PC-3 (cell line): ENCODE data around the gene DYNLT3. TPM values are rescaled to one million over a fixed set of nuclear protein-coding genes. Genes with fewer than 3 reads are reported as not detected.

Experiments used
- ATAC-seq: fragments of 200-7000 bp; cut with Tn5 transposase; 2 replicates; pipeline ENCODE4 v1.9.1; 2020; ENCODE audit warnings: mild to moderate bottlenecking, moderate library complexity
- BruUV-seq: library from RNA; stranded (reverse); fragments of 400-500 nt; replicated peaks from 2 replicates; lab custom pipeline; 2021; lab: Mats Ljungman, UMichigan
- CTCF ChIA-PET: fragments of 300-600 bp; sonication (Branson Sonifier 250); formaldehyde crosslinking; loops from one replicate; lab custom pipeline; 2022; ENCODE audit warnings: antibody characterized with exemption; lab: Charles Lee
- POLR2A ChIA-PET: fragments of 300-600 bp; sonication (Branson Sonifier 250); formaldehyde crosslinking; loops from one replicate; lab custom pipeline; 2022; ENCODE audit warnings: antibody characterized with exemption; ENCODE audit not compliant: unreplicated experiment; lab: Charles Lee
- DNase-seq: peaks from one replicate; pipeline ENCODE4 v3.0.0-alpha.2; 2015
- H2AFZ ChIP-seq: fragments of 300-600 bp; sonication (generic); 2 replicates; pipeline ENCODE4 v1.6.0; 2016; ENCODE audit warnings: antibody characterized with exemption, low read length
- H3F3A ChIP-seq: fragments of 300-600 bp; sonication (generic); one replicate; pipeline ENCODE4 v1.6.0; 2017; ENCODE audit warnings: antibody characterized with exemption, low read length, control low read depth, mild to moderate bottlenecking; ENCODE audit not compliant: unreplicated experiment
- H3K27ac ChIP-seq: fragments of 300-600 bp; sonication (generic); 2 replicates; pipeline ENCODE4 v1.5.1; 2016; ENCODE audit warnings: mild to moderate bottlenecking, low read length
- H3K27me3 ChIP-seq: fragments of 300-600 bp; sonication (generic); 2 replicates; pipeline ENCODE4 v1.6.1; 2016; ENCODE audit warnings: low read length, mixed read lengths
- H3K36me3 ChIP-seq: fragments of 300-600 bp; sonication (generic); 2 replicates; pipeline ENCODE4 v1.6.1; 2016; ENCODE audit warnings: low read depth, mixed run types, low read length, mixed read lengths
- H3K4me1 ChIP-seq: fragments of 300-600 bp; sonication (generic); 2 replicates; pipeline ENCODE4 v1.5.1; 2016; ENCODE audit warnings: low read length; ENCODE audit not compliant: insufficient read depth
- H3K4me2 ChIP-seq: fragments of 300-600 bp; sonication (generic); 2 replicates; pipeline ENCODE4 v1.6.0; 2016; ENCODE audit warnings: low read length
- H3K4me3 ChIP-seq: fragments of 300-600 bp; sonication (generic); 2 replicates; pipeline ENCODE4 v1.5.1; 2016; ENCODE audit warnings: mild to moderate bottlenecking, low read length, mixed read lengths
- H3K79me2 ChIP-seq: fragments of 300-600 bp; sonication (generic); 2 replicates; pipeline ENCODE4 v1.6.1; 2017; ENCODE audit warnings: low read length, mixed read lengths
- H3K9ac ChIP-seq: fragments of 300-600 bp; sonication (generic); 2 replicates; pipeline ENCODE4 v1.6.0; 2016; ENCODE audit warnings: mild to moderate bottlenecking, low read length
- H3K9me2 ChIP-seq: fragments of 300-600 bp; sonication (generic); replicated peaks from 2 replicates; pipeline ENCODE4 v1.6.1; 2016; ENCODE audit warnings: mixed run types, low read length, mixed read lengths
- H3K9me3 ChIP-seq: fragments of 300-600 bp; sonication (generic); 2 replicates; pipeline ENCODE4 v1.6.1; 2016; ENCODE audit warnings: low read length, mixed read lengths
- H4K20me1 ChIP-seq: fragments of 300-600 bp; sonication (generic); 2 replicates; pipeline ENCODE4 v1.6.1; 2016; ENCODE audit warnings: low read length, mixed read lengths
- CTCF ChIP-seq: fragments of 300-600 bp; sonication (generic); conservative IDR thresholded peaks from 2 replicates; pipeline ENCODE4 v1.5.1; 2017; ENCODE audit warnings: antibody characterized with exemption, low read depth, mild to moderate bottlenecking, low read length
- EZH2 ChIP-seq: fragments of 300-600 bp; sonication (generic); IDR thresholded peaks from one replicate; pipeline ENCODE4 v1.6.1; 2017; ENCODE audit warnings: antibody characterized with exemption, mild to moderate bottlenecking, low read length; ENCODE audit not compliant: unreplicated experiment
- EZH2phosphoT487 ChIP-seq: fragments of 300-600 bp; sonication (generic); IDR thresholded peaks from 2 replicates; pipeline ENCODE4 v1.6.1; 2018; ENCODE audit warnings: mild to moderate bottlenecking, antibody characterized with exemption, low read length, borderline replicate concordance
- intact Hi-C: fragments of 100-400 bp; cut with micrococcal nuclease; formaldehyde crosslinking; loops from 2 replicates; pipeline ENCODE4 v1.9.0; 2023
- total RNA-seq: library from RNA; depleted of rRNA; stranded (reverse); fragments of >200 nt; gene quantifications from 2 replicates; pipeline ENCODE4 v1.2.3, GENCODE V29; 2014

DYNLT3 gene
- total RNA-seq, 1 experiment from 2014 or later = 44.0 TPM

- H3K36me3 ChIP-seq = no peaks in the 10 kb centered on the region
- H3K79me2 ChIP-seq = peaks cover 15% of the 10 kb centered on the region
- H3K9me3 ChIP-seq = no peaks in the 10 kb centered on the region
- no peaks in the 10 kb centered on the region for H3K9me2 ChIP-seq
- H3K4me3 ChIP-seq = peak overlapping the region; percentile 84
- peak overlapping the region; percentile 83 for H3K27ac ChIP-seq
- H3K27me3 ChIP-seq = no peaks in the 10 kb centered on the region
- DNase-seq (no peak), ATAC-seq (no peak)
- H3K4me2 ChIP-seq = peak overlapping the region; percentile 84
- CTCF ChIA-PET = no interaction called here
- H3K9ac ChIP-seq = peak overlapping the region; percentile 97
- intact Hi-C loops = loop anchor here (1.0 to 2.0 kb wide), 2 partner anchors 25 to 74 kb away; no protein-coding TSS in a partner anchor
- H3K4me1 ChIP-seq = peaks cover 31% of the 10 kb centered on the region
- H2AFZ ChIP-seq = peak overlapping the region; percentile 93
- POLR2A ChIA-PET = no interaction called here
- BruUV-seq = TSS peak; percentile 76
- H4K20me1 ChIP-seq = no peaks in the 10 kb centered on the region
- H3F3A ChIP-seq = no peaks in the 10 kb centered on the region
- no peak for TF ChIP-seq EZH2phosphoT487
- no peak for TF ChIP-seq EZH2
- no peak for TF ChIP-seq CTCF
Observed at GRCh38 chrX:37847733-37848197, 394 bp upstream of the DYNLT3 start.

GRCh38 chrX:37846558-37846933, 825 bp downstream of the DYNLT3 start:
- H3K27me3 ChIP-seq = no peaks in the 10 kb centered on the region
- H3K4me3 ChIP-seq = peak overlapping the region; percentile 84
- no peaks in the 10 kb centered on the region for H3K9me3 ChIP-seq
- TSS peak; percentile 36 for BruUV-seq
- no peaks in the 10 kb centered on the region for H3K36me3 ChIP-seq
- peak overlapping the region; percentile 84 for H3K4me2 ChIP-seq
- H3K9me2 ChIP-seq = no peaks in the 10 kb centered on the region
- ChIA-PET POLR2A (no interaction called here), CTCF (no interaction called here)
- H3F3A ChIP-seq = no peaks in the 10 kb centered on the region
- no peaks in the 10 kb centered on the region for H4K20me1 ChIP-seq
- DNase-seq (no peak), ATAC-seq (no peak)
- intact Hi-C loops = loop anchor here (2.0 kb wide), 1 partner anchor 26 kb away; no protein-coding TSS in a partner anchor
- peaks cover 15% of the 10 kb centered on the region for H3K79me2 ChIP-seq
- H3K9ac ChIP-seq = peak overlapping the region; percentile 97
- H2AFZ ChIP-seq = peak overlapping the region; percentile 93; the same call in 1 of the 2 replicates
- H3K27ac ChIP-seq = peak overlapping the region; percentile 83
- no peak for TF ChIP-seq EZH2
- peaks cover 31% of the 10 kb centered on the region for H3K4me1 ChIP-seq

- Histone ChIP-seq H3K79me2 (peaks cover 15% of the 10 kb centered on the region), H3K27ac (peak overlapping the region; percentile 83), H4K20me1 (no peaks in the 10 kb centered on the region), H3K36me3 (peaks cover under 1% of the 10 kb centered on the region; the same call in 1 of the 2 replicates), H3K4me3 (peak overlapping the region; percentile 84), H2AFZ (no peak overlapping the region), H3K9ac (peak overlapping the region; percentile 97), H3F3A (no peaks in the 10 kb centered on the region), H3K4me2 (peak overlapping the region; percentile 84), H3K27me3 (no peaks in the 10 kb centered on the region), H3K4me1 (peaks cover 31% of the 10 kb centered on the region), H3K9me3 (no peaks in the 10 kb centered on the region), H3K9me2 (no peaks in the 10 kb centered on the region)
- ChIA-PET POLR2A (interaction anchor here (0.6 kb wide), 1 partner anchor 126 kb away, joined by 7 read pairs; no protein-coding TSS in a partner anchor), CTCF (no interaction called here)
- TF ChIP-seq EZH2phosphoT487 (no peak), CTCF (no peak), EZH2 (no peak)
- intact Hi-C loops = loop anchor here (2.0 kb wide), 1 partner anchor 27 kb away; no protein-coding TSS in a partner anchor
- BruUV-seq = no TSS peak
- ATAC-seq = peak; percentile 43
- peak; percentile 64 for DNase-seq
Observed at GRCh38 chrX:37846141-37846540, 1.2 kb downstream of the DYNLT3 start.
